Kidney (tissue), 14 donors: ENCODE data around the gene CTDSP1. TPM values are rescaled to one million over a fixed set of nuclear protein-coding genes. Genes with fewer than 3 reads are reported as not detected.

ENCODE experiments used
- DNase-seq, 5 donors: peaks; one replicate each; pipeline ENCODE4 v3.0.0-alpha.2; 2013 to 2020
- FAIRE-seq: peaks from 2 replicates; lab custom pipeline; 2012; peaks lifted over from hg19 to GRCh38; lab: Jason Lieb, UNC
- H3K27ac ChIP-seq, 2 donors: one replicate each; pipeline ENCODE4 v1.7.0; 2013; ENCODE audit warnings: low read depth in 2 of 2, low read length in 2 of 2, inconsistent platforms in 1 of 2
- H3K27me3 ChIP-seq: one replicate; pipeline ENCODE4 v1.7.1; 2013; ENCODE audit warnings: low read length, inconsistent platforms; ENCODE audit not compliant: control insufficient read depth, insufficient read depth
- H3K36me3 ChIP-seq, 3 donors: one replicate each; pipeline versions ENCODE4 v1.7.0 to v1.7.1; 2013; ENCODE audit warnings: low read length in 3 of 3, control low read depth in 1 of 3, inconsistent platforms in 1 of 3; ENCODE audit not compliant: insufficient read depth in 3 of 3, control insufficient read depth in 2 of 3
- H3K4me1 ChIP-seq, 3 donors: one replicate each; pipeline versions ENCODE4 v1.7.0 to v1.7.1; 2013; ENCODE audit warnings: low read length in 3 of 3, inconsistent platforms in 1 of 3, low read depth in 1 of 3; ENCODE audit not compliant: control insufficient read depth in 2 of 3, insufficient read depth in 2 of 3
- H3K4me3 ChIP-seq, 3 donors: one replicate each; pipeline versions ENCODE4 v1.7.0 to v1.8.1; 2013; ENCODE audit warnings: low read length in 3 of 3, control low read depth in 1 of 3, inconsistent platforms in 1 of 3
- H3K9ac ChIP-seq, 3 donors: one replicate each; pipeline versions ENCODE4 v1.7.0 to v1.7.1; 2013; ENCODE audit warnings: low read length in 3 of 3, control low read depth in 1 of 3, inconsistent platforms in 1 of 3
- H3K9me3 ChIP-seq, 3 donors: one replicate each; pipeline versions ENCODE4 v1.7.0 to v1.7.1; 2013; ENCODE audit warnings: low read length in 3 of 3, control low read depth in 1 of 3, inconsistent platforms in 1 of 3; ENCODE audit not compliant: control insufficient read depth in 2 of 3, insufficient read depth in 1 of 3
- CTCF ChIP-seq: IDR thresholded peaks from 3 replicates; pipeline ENCODE4 v1.5.1; 2012; ENCODE audit warnings: mild to moderate bottlenecking, moderate library complexity, borderline replicate concordance; ENCODE audit not compliant: insufficient read depth; ENCODE audit errors: extremely low read depth
- intact Hi-C: fragments of 100-400 bp; cut with DNase I; formaldehyde crosslinking; loops from one replicate; pipeline ENCODE4 v1.11.1; 2022
- polyA plus RNA-seq: library from polyadenylated mRNA; stranded (reverse); fragments of 350-450 nt; fragmentation: Illumina TruSeq; extraction: RNeasy Lipid Tissue Mini Kit (QIAGEN cat#74804); gene quantifications from one replicate; pipeline ENCODE4 v1.2.3, GENCODE V29; 2014; ENCODE audit warnings: low read depth, low replicate concordance; ENCODE audit not compliant: insufficient read depth
- total RNA-seq: library from RNA; stranded (reverse); fragmentation: NEBNext Ultra II Directional; extraction: Animal tissue kit (Norgen Biotek cat#: 25700); gene quantifications from one replicate; pipeline ENCODE4 v1.2.1, GENCODE V29; 2021
- donor health status: control.
- donor health status: control.
- donor health status: control.
- donor health status: control.
- donor health status: control.
- donor health status: DM: yes; HTN: yes; CAD: no.
- donor health status: Normal renal cell carcinoma (clear cell type).

CTDSP1 gene
- total and polyA plus RNA-seq, 2 donors from 2014 or later = 118 to 196 TPM

- Histone ChIP-seq H3K27me3 (no peaks in the 10 kb centered on the region), H3K9me3 (no peaks in the 10 kb centered on the region), H3K4me1 (no peaks in the 10 kb centered on the region), H3K36me3 (no peaks in the 10 kb centered on the region), H3K9ac (no peak overlapping the region), H3K27ac (no peak overlapping the region), H3K4me3 (no peak overlapping the region)
- DNase-seq (peak in 2 of 5 donors; percentile 16 to 27), FAIRE-seq (no peak)
- TF ChIP-seq CTCF = no peak
- intact Hi-C loops = no loop called here
Observed at GRCh38 chr2:218435003-218435982, 35.6 kb downstream of the CTDSP1 start.

GRCh38 chr2:218436992-218437391 lies 37.3 kb downstream of the CTDSP1 start:
- Histone ChIP-seq H3K9ac (no peak overlapping the region), H3K27me3 (no peaks in the 10 kb centered on the region), H3K9me3 (no peaks in the 10 kb centered on the region), H3K27ac (no peak overlapping the region), H3K4me3 (no peak overlapping the region), H3K36me3 (no peaks in the 10 kb centered on the region), H3K4me1 (no peaks in the 10 kb centered on the region)
- intact Hi-C loops = no loop called here
- DNase-seq (peak in 1 of 5 donors; percentile 48), FAIRE-seq (no peak)
- TF ChIP-seq CTCF = no peak

GRCh38 chr2:218437969-218438368 lies 38.3 kb downstream of the CTDSP1 start:
- no peak overlapping the region for H3K27ac ChIP-seq

More at GRCh38 chr2:218437969-218438368, 38.3 kb downstream of the CTDSP1 start:
- Histone ChIP-seq H3K27me3 (no peaks in the 10 kb centered on the region), H3K9me3 (no peaks in the 10 kb centered on the region), H3K9ac (no peak overlapping the region), H3K4me3 (no peak overlapping the region), H3K36me3 (no peaks in the 10 kb centered on the region), H3K4me1 (no peaks in the 10 kb centered on the region)
- FAIRE-seq = no peak
- no peak for TF ChIP-seq CTCF
- DNase-seq = no peak
- intact Hi-C loops = no loop called here
